Breast epithelium (tissue), 3 donors: ENCODE results near the gene RNF146.

Source experiments
- POLR2A ChIP-seq: fragments of 450-650 bp; IDR thresholded peaks from one replicate; pipeline ENCODE4 v1.6.1; 2016; ENCODE audit warnings: antibody characterized with exemption, mild to moderate bottlenecking, moderate library complexity
- TF ChIP-seq, protein P1 (sequence below), 3 donors: fragments of 450-650 bp; IDR thresholded peaks; one replicate each; pipeline ENCODE4 v1.5.1; 2016 to 2017; ENCODE audit warnings: antibody characterized with exemption in 3 of 3, mild to moderate bottlenecking in 3 of 3, moderate library complexity in 3 of 3

DNA sequence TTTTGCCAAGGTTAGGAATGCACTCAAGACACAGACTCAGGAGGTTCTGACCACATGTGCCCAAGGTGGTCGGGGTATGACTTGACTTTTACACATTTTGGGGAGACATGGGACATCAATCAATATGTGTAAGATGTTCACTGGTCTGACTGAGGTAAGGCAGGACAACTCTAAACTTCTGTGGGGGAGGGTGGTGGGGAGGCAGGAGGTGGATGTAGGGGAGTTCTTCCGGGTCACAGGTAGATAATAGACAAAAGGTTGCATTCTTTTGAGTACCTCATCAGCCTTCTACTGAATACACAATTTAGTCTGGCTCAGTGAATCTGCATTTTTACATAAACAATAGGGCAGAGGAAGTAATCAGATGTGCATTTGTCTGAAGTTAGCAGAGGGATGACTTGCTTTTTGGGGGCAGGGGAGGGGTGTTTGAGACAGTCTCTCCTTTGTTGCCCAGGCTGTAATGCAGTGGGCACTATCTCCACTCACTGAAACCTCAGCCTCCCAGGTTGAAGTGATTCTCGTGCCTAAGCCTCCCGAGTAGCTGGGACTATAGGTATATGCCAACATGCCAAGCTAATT lies 65.8 kb downstream of the RNF146 start:
- TF ChIP-seq, protein P1, sequence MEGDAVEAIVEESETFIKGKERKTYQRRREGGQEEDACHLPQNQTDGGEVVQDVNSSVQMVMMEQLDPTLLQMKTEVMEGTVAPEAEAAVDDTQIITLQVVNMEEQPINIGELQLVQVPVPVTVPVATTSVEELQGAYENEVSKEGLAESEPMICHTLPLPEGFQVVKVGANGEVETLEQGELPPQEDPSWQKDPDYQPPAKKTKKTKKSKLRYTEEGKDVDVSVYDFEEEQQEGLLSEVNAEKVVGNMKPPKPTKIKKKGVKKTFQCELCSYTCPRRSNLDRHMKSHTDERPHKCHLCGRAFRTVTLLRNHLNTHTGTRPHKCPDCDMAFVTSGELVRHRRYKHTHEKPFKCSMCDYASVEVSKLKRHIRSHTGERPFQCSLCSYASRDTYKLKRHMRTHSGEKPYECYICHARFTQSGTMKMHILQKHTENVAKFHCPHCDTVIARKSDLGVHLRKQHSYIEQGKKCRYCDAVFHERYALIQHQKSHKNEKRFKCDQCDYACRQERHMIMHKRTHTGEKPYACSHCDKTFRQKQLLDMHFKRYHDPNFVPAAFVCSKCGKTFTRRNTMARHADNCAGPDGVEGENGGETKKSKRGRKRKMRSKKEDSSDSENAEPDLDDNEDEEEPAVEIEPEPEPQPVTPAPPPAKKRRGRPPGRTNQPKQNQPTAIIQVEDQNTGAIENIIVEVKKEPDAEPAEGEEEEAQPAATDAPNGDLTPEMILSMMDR (IDR thresholded peaks at IDR 0.05), result no peak
- no peak for TF ChIP-seq POLR2A
